IMR-90 (cell line): Measurements from ENCODE around the gene CELA3B. TPM values are rescaled to one million over a fixed set of nuclear protein-coding genes. Genes with fewer than 3 reads are reported as not detected.

Experiments
- ATAC-seq: fragments of 200-7000 bp; cut with Tn5 transposase; 2 replicates; pipeline ENCODE4 v1.9.1; 2020; ENCODE audit warnings: low read depth, mild to moderate bottlenecking, moderate library complexity
- BruUV-seq: library from RNA; stranded (reverse); fragments of 400-500 nt; replicated peaks from 2 replicates; lab custom pipeline; 2021; lab: Mats Ljungman, UMichigan
- CTCF ChIA-PET: fragments of 300-600 bp; formaldehyde crosslinking; extraction: SDS; loops from one replicate; lab custom pipeline; 2021; ENCODE audit warnings: antibody characterized with exemption; lab: Yijun Ruan, JAX
- POLR2A ChIA-PET: fragments of 300-600 bp; sonication (Branson Sonifier 250); formaldehyde crosslinking; loops from one replicate; lab custom pipeline; 2022; ENCODE audit warnings: antibody characterized with exemption; ENCODE audit not compliant: unreplicated experiment; lab: Charles Lee
- DNase-seq: peaks from one replicate; pipeline ENCODE4 v3.0.0; 2013
- H2AFZ ChIP-seq: replicated peaks from 2 replicates; pipeline ENCODE3; 2013; ENCODE audit warnings: low read length, mild to moderate bottlenecking; ENCODE audit not compliant: poor library complexity
- H2AK5ac ChIP-seq: 2 replicates; pipeline ENCODE4 v1.6.1; 2013; ENCODE audit warnings: low read depth, low read length, inconsistent platforms
- H2AK9ac ChIP-seq: replicated peaks from 2 replicates; pipeline ENCODE3; 2013; ENCODE audit warnings: mild to moderate bottlenecking, low read depth, low read length, moderate library complexity; ENCODE audit not compliant: poor library complexity
- H2BK120ac ChIP-seq: 2 replicates; pipeline ENCODE4 v1.6.1; 2013; ENCODE audit warnings: low read depth, low read length, inconsistent platforms
- H2BK15ac ChIP-seq: 3 replicates; pipeline ENCODE4 v1.6.1; 2013; ENCODE audit warnings: low read depth, low read length, inconsistent platforms
- H2BK20ac ChIP-seq: 2 replicates; pipeline ENCODE4 v1.6.1; 2013; ENCODE audit warnings: low read depth, mild to moderate bottlenecking, inconsistent platforms, low read length, moderate library complexity
- H2BK5ac ChIP-seq: 2 replicates; pipeline ENCODE4 v1.6.1; 2013; ENCODE audit warnings: mild to moderate bottlenecking, low read depth, low read length, inconsistent platforms; ENCODE audit not compliant: poor library complexity, severe bottlenecking
- H3K14ac ChIP-seq: replicated peaks from 2 replicates; pipeline ENCODE4 v1.6.1; 2013; ENCODE audit warnings: low read depth, low read length, inconsistent platforms
- H3K18ac ChIP-seq: 2 replicates; pipeline ENCODE4 v1.6.1; 2013; ENCODE audit warnings: low read depth, low read length, control low read depth
- H3K23ac ChIP-seq: 2 replicates; pipeline ENCODE4 v1.6.1; 2013; ENCODE audit warnings: low read depth, low read length, inconsistent platforms
- H3K27ac ChIP-seq: 2 replicates; pipeline ENCODE4 v1.5.1; 2013; ENCODE audit warnings: mild to moderate bottlenecking, control low read depth, low read length; ENCODE audit not compliant: insufficient read depth
- H3K27me3 ChIP-seq: 2 replicates; pipeline ENCODE4 v1.6.1; 2013; ENCODE audit warnings: low read length; ENCODE audit not compliant: control insufficient read depth, insufficient read depth
- H3K36me3 ChIP-seq: 2 replicates; pipeline ENCODE4 v1.6.1; 2013; ENCODE audit warnings: low read length, mixed read lengths; ENCODE audit not compliant: control insufficient read depth, insufficient read depth
- H3K4ac ChIP-seq: 2 replicates; pipeline ENCODE4 v1.6.1; 2013; ENCODE audit warnings: low read depth, low read length, inconsistent platforms
- H3K4me1 ChIP-seq: 2 replicates; pipeline ENCODE4 v1.6.1; 2013; ENCODE audit warnings: low read length, mixed read lengths; ENCODE audit not compliant: control insufficient read depth, insufficient read depth
- H3K4me2 ChIP-seq: 2 replicates; pipeline ENCODE4 v1.6.1; 2013; ENCODE audit warnings: low read depth, mild to moderate bottlenecking, control low read depth, low read length, moderate library complexity
- H3K4me3 ChIP-seq: 2 replicates; pipeline ENCODE4 v1.5.1; 2013; ENCODE audit warnings: low read depth, mild to moderate bottlenecking, control low read depth, low read length, moderate library complexity; ENCODE audit not compliant: insufficient read depth
- H3K56ac ChIP-seq: 2 replicates; pipeline ENCODE4 v1.6.1; 2013; ENCODE audit warnings: low read length, inconsistent platforms; ENCODE audit not compliant: insufficient read depth; ENCODE audit errors: extremely low read depth
- H3K79me1 ChIP-seq, 2 experiments: 2 replicates each; pipeline ENCODE4 v1.6.1; 2013; ENCODE audit warnings: low read length in 2 of 2, inconsistent platforms in 1 of 2, low read depth in 1 of 2
- H3K9ac ChIP-seq: 2 replicates; pipeline ENCODE4 v1.6.1; 2013; ENCODE audit warnings: low read depth, low read length, control low read depth
- H3K9me1 ChIP-seq: 2 replicates; pipeline ENCODE4 v1.6.1; 2013; ENCODE audit warnings: low read length, inconsistent platforms; ENCODE audit not compliant: insufficient read depth
- H3K9me3 ChIP-seq: 2 replicates; pipeline ENCODE4 v1.6.1; 2013; ENCODE audit warnings: low read length; ENCODE audit not compliant: control insufficient read depth, insufficient read depth
- H4K20me1 ChIP-seq: 2 replicates; pipeline ENCODE4 v1.6.1; 2013; ENCODE audit warnings: low read length, inconsistent platforms; ENCODE audit not compliant: insufficient read depth
- H4K5ac ChIP-seq: 2 replicates; pipeline ENCODE4 v1.6.1; 2013; ENCODE audit warnings: mild to moderate bottlenecking, low read depth, low read length, control low read depth
- H4K8ac ChIP-seq, 2 experiments: 2 replicates each; pipeline ENCODE4 v1.6.1; 2013; ENCODE audit warnings: low read depth in 2 of 2, low read length in 2 of 2, control low read depth in 1 of 2, inconsistent platforms in 1 of 2
- H4K91ac ChIP-seq: 2 replicates; pipeline ENCODE4 v1.6.1; 2013; ENCODE audit warnings: low read depth, low read length, inconsistent platforms; ENCODE audit not compliant: insufficient read depth
- BHLHE40 ChIP-seq: fragments of 150-350 bp; IDR thresholded peaks from 2 replicates; pipeline ENCODE4 v1.6.1; 2016; ENCODE audit warnings: mild to moderate bottlenecking, low read depth, low read length
- CEBPB ChIP-seq: IDR thresholded peaks from 2 replicates; pipeline ENCODE4 v1.6.1; 2012; ENCODE audit warnings: low read depth, low read length, improper control_type of control experiment
- CHD1 ChIP-seq: IDR thresholded peaks from 2 replicates; pipeline ENCODE4 v1.6.1; 2012; ENCODE audit warnings: low read depth, low read length, improper control_type of control experiment
- CTCF ChIP-seq: conservative IDR thresholded peaks from 2 replicates; pipeline ENCODE4 v1.5.1; 2012; ENCODE audit warnings: mild to moderate bottlenecking, low read depth, low read length, improper control_type of control experiment
- ELK1 ChIP-seq: fragments of 150-350 bp; IDR thresholded peaks from 2 replicates; pipeline ENCODE4 v1.6.1; 2016; ENCODE audit warnings: low read depth, mild to moderate bottlenecking, low read length, moderate library complexity, borderline replicate concordance
- FOS ChIP-seq: fragments of 150-350 bp; IDR thresholded peaks from 2 replicates; pipeline ENCODE4 v1.6.1; 2016; ENCODE audit warnings: low read depth, low read length
- MAFK ChIP-seq: IDR thresholded peaks from 2 replicates; pipeline ENCODE4 v1.6.1; 2012; ENCODE audit warnings: low read depth, low read length, improper control_type of control experiment
- MAZ ChIP-seq: IDR thresholded peaks from 2 replicates; pipeline ENCODE4 v1.6.1; 2012; ENCODE audit warnings: low read depth, mild to moderate bottlenecking, low read length, improper control_type of control experiment, moderate library complexity, borderline replicate concordance
- MXI1 ChIP-seq: IDR thresholded peaks from 2 replicates; pipeline ENCODE4 v1.6.1; 2012; ENCODE audit warnings: low read depth, mild to moderate bottlenecking, low read length, moderate library complexity, borderline replicate concordance
- NFE2L2 ChIP-seq: fragments of 150-350 bp; IDR thresholded peaks from 2 replicates; pipeline ENCODE4 v1.6.1; 2016; ENCODE audit warnings: low read depth, mild to moderate bottlenecking, low read length
- POLR2A ChIP-seq: IDR thresholded peaks from 2 replicates; pipeline ENCODE4 v1.6.1; 2012; ENCODE audit warnings: mild to moderate bottlenecking, low read depth, low read length
- RAD21 ChIP-seq: IDR thresholded peaks from 2 replicates; pipeline ENCODE4 v1.6.1; 2012; ENCODE audit warnings: low read length, improper control_type of control experiment
- RCOR1 ChIP-seq: IDR thresholded peaks from 2 replicates; pipeline ENCODE4 v1.6.1; 2012; ENCODE audit warnings: mild to moderate bottlenecking, low read length, improper control_type of control experiment; ENCODE audit not compliant: insufficient replicate concordance
- RFX5 ChIP-seq: IDR thresholded peaks from 2 replicates; pipeline ENCODE4 v1.8.0; 2012; ENCODE audit warnings: low read depth, mild to moderate bottlenecking, low read length, moderate library complexity
- SMC3 ChIP-seq: fragments of 150-350 bp; IDR thresholded peaks from 2 replicates; pipeline ENCODE4 v1.6.1; 2016; ENCODE audit warnings: low read depth, mild to moderate bottlenecking, antibody characterized with exemption, low read length, moderate library complexity
- USF2 ChIP-seq: fragments of 150-350 bp; IDR thresholded peaks from 2 replicates; pipeline ENCODE4 v1.6.1; 2017; ENCODE audit warnings: mild to moderate bottlenecking, antibody characterized with exemption, low read length, low read depth
- WGBS, 2 experiments: methylation state at CpG; one replicate each; pipeline versions ENCODE4 v1.1.5 to v1.1.7; 2013; ENCODE audit warnings: missing lambda C conversion rate in 2 of 2; ENCODE audit not compliant: insufficient read length in 1 of 2; ENCODE audit errors: extremely low coverage in 2 of 2; 5-methylcytosine and 5-hydroxymethylcytosine counted together
- dilution Hi-C: fragments of 300-500 bp; cut with HindIII; formaldehyde crosslinking; loops from one replicate; pipeline ENCODE4 v1.14.3; 2018; ENCODE audit warnings: low sequenced_read_pairs; ENCODE audit not compliant: unreplicated experiment
- in situ Hi-C: fragments of 300-500 bp; cut with MboI; formaldehyde crosslinking; loops from 3 replicates; pipeline ENCODE4 v1.14.3; 2019; ENCODE audit warnings: low sequenced_read_pairs, inconsistent platforms, mixed read lengths
- intact Hi-C: fragments of 100-400 bp; cut with micrococcal nuclease; formaldehyde crosslinking; loops from 2 replicates; pipeline ENCODE4 v1.10.0; 2022
- polyA plus RNA-seq, 3 experiments: library from polyadenylated mRNA; depleted of rRNA; stranded (reverse); fragments of >200 nt; gene quantifications; 2 replicates each; pipeline ENCODE4 v1.2.3, GENCODE V29; 2012; ENCODE audit warnings: low replicate concordance in 1 of 3
- total RNA-seq: library from RNA; depleted of rRNA; stranded (reverse); fragments of >200 nt; gene quantifications from 2 replicates; pipeline ENCODE4 v1.2.3, GENCODE V29; 2012

CELA3B gene
- total and polyA plus RNA-seq, 2 of the 4 experiments (the other 2 are of a cell fraction): not detected

GRCh38 chr1:21942464-21942863, 34.4 kb upstream of the CELA3B start:
- dilution Hi-C loops: no loop called here
- WGBS, 2 experiments: 69% methylated on average over 9 of the region's 10 CpGs; no CpG with 5 or more reads in 1 of the 2 experiments

More at GRCh38 chr1:21942464-21942863, 34.4 kb upstream of the CELA3B start:
- ATAC-seq (no peak), DNase-seq (no peak)
- H3K56ac ChIP-seq: no peak overlapping the region
- no TSS peak for BruUV-seq
- no peak overlapping the region for H3K14ac ChIP-seq
- H3K18ac ChIP-seq: no peak overlapping the region
- H4K5ac ChIP-seq: no peak overlapping the region
- intact Hi-C loops (no loop called here), in situ Hi-C loops (no loop called here)
- H3K27me3 ChIP-seq: no peaks in the 10 kb centered on the region
- ChIA-PET CTCF (no interaction called here), POLR2A (no interaction called here)
- no peak overlapping the region; the same call in 2 of the 3 replicates for H2BK15ac ChIP-seq
- peaks cover 12% of the 10 kb centered on the region for H3K4me1 ChIP-seq
- H3K36me3 ChIP-seq: no peaks in the 10 kb centered on the region
- H4K91ac ChIP-seq: no peak overlapping the region
- no peak overlapping the region for H3K4me3 ChIP-seq
- peak overlapping the region; percentile 44; the same call in 1 of the 2 replicates for H2BK20ac ChIP-seq
- no peak overlapping the region for H3K9ac ChIP-seq
- no peaks in the 10 kb centered on the region for H3K9me3 ChIP-seq
- TF ChIP-seq CHD1 (no peak), MAFK (no peak), RCOR1 (no peak), BHLHE40 (no peak), NFE2L2 (no peak), POLR2A (no peak), MAZ (no peak), RFX5 (no peak), MXI1 (no peak), ELK1 (no peak), CTCF (no peak), SMC3 (no peak), USF2 (no peak), CEBPB (no peak), FOS (no peak), RAD21 (no peak)
- no peak overlapping the region for H3K4me2 ChIP-seq
- H3K79me1 ChIP-seq: peaks cover 2 to 5% of the 10 kb centered on the region in 2 experiments; a peak in 3 of 4 replicates
- H2BK120ac ChIP-seq: no peak overlapping the region
- H3K27ac ChIP-seq: no peak overlapping the region
- no peak overlapping the region for H3K4ac ChIP-seq
- no peak overlapping the region for H2BK5ac ChIP-seq
- no peak overlapping the region for H2AK9ac ChIP-seq
- peaks cover 19% of the 10 kb centered on the region for H3K9me1 ChIP-seq
- no peak overlapping the region for H3K23ac ChIP-seq
- no peak overlapping the region for H2AFZ ChIP-seq
- H2AK5ac ChIP-seq: no peak overlapping the region; the same call in 1 of the 2 replicates
- H4K20me1 ChIP-seq: no peaks in the 10 kb centered on the region
- H4K8ac ChIP-seq: no peak overlapping the region
